Vagina (tissue), 2 donors: ENCODE results near the gene FREM2.

Source experiments
- POLR2A ChIP-seq, 2 donors: fragments of 450-650 bp; IDR thresholded peaks; one replicate each; pipeline ENCODE4 v1.6.1; 2017; ENCODE audit warnings: antibody characterized with exemption in 2 of 2, mild to moderate bottlenecking in 2 of 2, moderate library complexity in 2 of 2
- TF ChIP-seq, protein P1 (sequence below), 3 experiments: fragments of 450-650 bp in 2 of 3; fragments of 200-600 bp in 1 of 3; sonication (generic) in 1 of 3; IDR thresholded peaks; one replicate each; pipeline ENCODE4 v1.5.1; 2017 to 2019; ENCODE audit warnings: antibody characterized with exemption in 3 of 3, mild to moderate bottlenecking in 2 of 3, moderate library complexity in 2 of 3

DNA sequence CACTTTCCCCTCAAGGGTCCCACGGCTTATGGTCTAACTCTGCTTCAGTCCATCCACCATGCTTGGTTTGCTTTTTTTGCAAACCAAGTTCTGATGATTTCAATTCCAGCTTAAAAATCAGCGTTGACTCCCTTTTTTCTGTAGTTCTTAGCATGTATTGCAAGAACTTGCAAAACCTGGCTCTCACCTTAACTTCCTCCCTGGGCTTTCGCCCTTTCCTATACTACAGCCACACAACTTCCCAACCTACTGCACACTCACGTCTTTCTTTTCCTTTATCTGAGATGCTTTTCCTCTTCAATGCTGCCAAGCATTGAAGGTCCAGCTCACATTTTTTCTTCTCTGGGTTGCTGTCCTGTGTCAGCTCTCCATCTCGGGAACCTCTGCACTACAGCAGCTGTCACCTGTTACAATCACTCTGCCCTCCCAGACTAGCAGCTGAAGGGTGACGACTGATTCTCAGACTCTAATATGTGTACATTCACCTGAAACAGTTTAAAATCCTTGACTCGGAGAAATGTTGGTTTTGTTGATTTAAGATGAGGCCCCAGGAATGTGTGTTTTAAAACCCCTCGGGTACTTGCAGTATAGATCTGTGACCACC is 143.7 kb downstream of the FREM2 start:
- TF ChIP-seq, protein P1, sequence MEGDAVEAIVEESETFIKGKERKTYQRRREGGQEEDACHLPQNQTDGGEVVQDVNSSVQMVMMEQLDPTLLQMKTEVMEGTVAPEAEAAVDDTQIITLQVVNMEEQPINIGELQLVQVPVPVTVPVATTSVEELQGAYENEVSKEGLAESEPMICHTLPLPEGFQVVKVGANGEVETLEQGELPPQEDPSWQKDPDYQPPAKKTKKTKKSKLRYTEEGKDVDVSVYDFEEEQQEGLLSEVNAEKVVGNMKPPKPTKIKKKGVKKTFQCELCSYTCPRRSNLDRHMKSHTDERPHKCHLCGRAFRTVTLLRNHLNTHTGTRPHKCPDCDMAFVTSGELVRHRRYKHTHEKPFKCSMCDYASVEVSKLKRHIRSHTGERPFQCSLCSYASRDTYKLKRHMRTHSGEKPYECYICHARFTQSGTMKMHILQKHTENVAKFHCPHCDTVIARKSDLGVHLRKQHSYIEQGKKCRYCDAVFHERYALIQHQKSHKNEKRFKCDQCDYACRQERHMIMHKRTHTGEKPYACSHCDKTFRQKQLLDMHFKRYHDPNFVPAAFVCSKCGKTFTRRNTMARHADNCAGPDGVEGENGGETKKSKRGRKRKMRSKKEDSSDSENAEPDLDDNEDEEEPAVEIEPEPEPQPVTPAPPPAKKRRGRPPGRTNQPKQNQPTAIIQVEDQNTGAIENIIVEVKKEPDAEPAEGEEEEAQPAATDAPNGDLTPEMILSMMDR (IDR thresholded peaks at IDR 0.05) = no peak
- no peak for TF ChIP-seq POLR2A (IDR thresholded peaks at IDR 0.05)
